Activated naive CD4-positive, alpha-beta T cell treated with anti-CD3 and anti-CD28 coated beads, Interleukin-2, amount 50 U/mL, for 24 hours (primary cell): Measurements from ENCODE around the gene KCNG3.

ENCODE experiments used
- H3K27ac Mint-ChIP-seq: one replicate; pipeline ENCODE4 v1.8.0; 2021; ENCODE audit warnings: mild to moderate bottlenecking, mixed read lengths
- H3K27me3 Mint-ChIP-seq: one replicate; pipeline ENCODE4 v1.8.0; 2021; ENCODE audit warnings: mixed read lengths
- H3K36me3 Mint-ChIP-seq: one replicate; pipeline ENCODE4 v1.8.0; 2021; ENCODE audit warnings: mixed read lengths
- H3K4me1 Mint-ChIP-seq: one replicate; pipeline ENCODE4 v1.8.0; 2021; ENCODE audit warnings: mixed read lengths
- H3K4me3 Mint-ChIP-seq: one replicate; pipeline ENCODE4 v1.8.0; 2021; ENCODE audit warnings: mild to moderate bottlenecking, mixed read lengths
- H3K9me3 Mint-ChIP-seq: one replicate; pipeline ENCODE4 v1.8.0; 2021; ENCODE audit warnings: mixed read lengths

Gene KCNG3

GRCh38 chr2:42493468-42494354 lies at the start of gene KCNG3:
Gene KCNG3 (minus strand): TSS chr2:42493982. CDS start chr2:42493501, 481 bp downstream.
- peak within 1 kb of the TSS; percentile 76 for H3K27ac Mint-ChIP-seq
- peaks cover 2% of the 10 kb centered on the region for H3K36me3 Mint-ChIP-seq
- H3K27me3 Mint-ChIP-seq = peaks cover 1% of the 10 kb centered on the region
- H3K4me3 Mint-ChIP-seq = peak within 1 kb of the TSS; percentile 94
- no peaks in the 10 kb centered on the region for H3K9me3 Mint-ChIP-seq
- peaks cover 11% of the 10 kb centered on the region for H3K4me1 Mint-ChIP-seq

GRCh38 chr2:42542871-42543270 lies 49.1 kb upstream of the KCNG3 start:
- Mint-ChIP-seq H3K27ac (no peak overlapping the region), H3K4me3 (no peak overlapping the region), H3K4me1 (no peaks in the 10 kb centered on the region), H3K27me3 (no peaks in the 10 kb centered on the region), H3K9me3 (no peaks in the 10 kb centered on the region), H3K36me3 (no peaks in the 10 kb centered on the region)

- Mint-ChIP-seq H3K4me3 (no peak overlapping the region), H3K27ac (no peak overlapping the region), H3K9me3 (no peaks in the 10 kb centered on the region), H3K4me1 (no peaks in the 10 kb centered on the region), H3K27me3 (no peaks in the 10 kb centered on the region), H3K36me3 (no peaks in the 10 kb centered on the region)
These were observed 43.7 kb upstream of the KCNG3 start for GRCh38 chr2:42537493-42537892.

GRCh38 chr2:42532397-42532796 lies 38.6 kb upstream of the KCNG3 start:
- H3K27me3 Mint-ChIP-seq = no peaks in the 10 kb centered on the region
- no peaks in the 10 kb centered on the region for H3K4me1 Mint-ChIP-seq
- no peak overlapping the region for H3K27ac Mint-ChIP-seq
- H3K4me3 Mint-ChIP-seq = no peak overlapping the region
- H3K9me3 Mint-ChIP-seq = no peaks in the 10 kb centered on the region
- no peaks in the 10 kb centered on the region for H3K36me3 Mint-ChIP-seq

- peaks cover 11% of the 10 kb centered on the region for H3K4me1 Mint-ChIP-seq
- peak overlapping the region; percentile 49 for H3K4me3 Mint-ChIP-seq
- H3K9me3 Mint-ChIP-seq = no peaks in the 10 kb centered on the region
- H3K36me3 Mint-ChIP-seq = no peaks in the 10 kb centered on the region
- no peaks in the 10 kb centered on the region for H3K27me3 Mint-ChIP-seq
- peak overlapping the region; percentile 41 for H3K27ac Mint-ChIP-seq
These were observed 29.6 kb upstream of the KCNG3 start for GRCh38 chr2:42523341-42523740.

GRCh38 chr2:42522035-42522434 lies 28.3 kb upstream of the KCNG3 start:
- Mint-ChIP-seq H3K27ac (no peak overlapping the region), H3K27me3 (no peaks in the 10 kb centered on the region), H3K9me3 (no peaks in the 10 kb centered on the region), H3K4me1 (peaks cover 11% of the 10 kb centered on the region), H3K4me3 (no peak overlapping the region), H3K36me3 (no peaks in the 10 kb centered on the region)

GRCh38 chr2:42519624-42520023 lies 25.8 kb upstream of the KCNG3 start:
- no peak overlapping the region for H3K4me3 Mint-ChIP-seq
- no peaks in the 10 kb centered on the region for H3K36me3 Mint-ChIP-seq
- H3K9me3 Mint-ChIP-seq = no peaks in the 10 kb centered on the region
- H3K4me1 Mint-ChIP-seq = peaks cover 11% of the 10 kb centered on the region
- no peaks in the 10 kb centered on the region for H3K27me3 Mint-ChIP-seq
- no peak overlapping the region for H3K27ac Mint-ChIP-seq

- Mint-ChIP-seq H3K36me3 (no peaks in the 10 kb centered on the region), H3K27me3 (no peaks in the 10 kb centered on the region), H3K4me1 (no peaks in the 10 kb centered on the region), H3K27ac (no peak overlapping the region), H3K9me3 (no peaks in the 10 kb centered on the region), H3K4me3 (no peak overlapping the region)
These were observed 22.7 kb upstream of the KCNG3 start for GRCh38 chr2:42516418-42516901.

GRCh38 chr2:42513252-42513918 lies 19.6 kb upstream of the KCNG3 start:
- H3K36me3 Mint-ChIP-seq = no peaks in the 10 kb centered on the region
- H3K27me3 Mint-ChIP-seq = no peaks in the 10 kb centered on the region
- H3K27ac Mint-ChIP-seq = no peak overlapping the region
- H3K4me3 Mint-ChIP-seq = no peak overlapping the region
- H3K9me3 Mint-ChIP-seq = no peaks in the 10 kb centered on the region
- peaks cover 9% of the 10 kb centered on the region for H3K4me1 Mint-ChIP-seq

GRCh38 chr2:42510608-42511243 lies 16.9 kb upstream of the KCNG3 start:
- no peak overlapping the region for H3K4me3 Mint-ChIP-seq
- H3K27me3 Mint-ChIP-seq = no peaks in the 10 kb centered on the region
- peaks cover 9% of the 10 kb centered on the region for H3K4me1 Mint-ChIP-seq
- H3K27ac Mint-ChIP-seq = no peak overlapping the region
- H3K9me3 Mint-ChIP-seq = no peaks in the 10 kb centered on the region
- no peaks in the 10 kb centered on the region for H3K36me3 Mint-ChIP-seq

GRCh38 chr2:42510191-42510590 lies 16.4 kb upstream of the KCNG3 start:
- Mint-ChIP-seq H3K4me3 (no peak overlapping the region), H3K4me1 (peaks cover 9% of the 10 kb centered on the region), H3K9me3 (no peaks in the 10 kb centered on the region), H3K27ac (no peak overlapping the region), H3K27me3 (no peaks in the 10 kb centered on the region), H3K36me3 (no peaks in the 10 kb centered on the region)

GRCh38 chr2:42504364-42505230 lies 10.8 kb upstream of the KCNG3 start:
- H3K4me3 Mint-ChIP-seq = no peak overlapping the region
- no peaks in the 10 kb centered on the region for H3K9me3 Mint-ChIP-seq
- no peaks in the 10 kb centered on the region for H3K27me3 Mint-ChIP-seq
- H3K4me1 Mint-ChIP-seq = no peaks in the 10 kb centered on the region
- no peak overlapping the region for H3K27ac Mint-ChIP-seq
- no peaks in the 10 kb centered on the region for H3K36me3 Mint-ChIP-seq

GRCh38 chr2:42503291-42503690 lies 9.5 kb upstream of the KCNG3 start:
- Mint-ChIP-seq H3K4me1 (no peaks in the 10 kb centered on the region), H3K36me3 (no peaks in the 10 kb centered on the region), H3K9me3 (no peaks in the 10 kb centered on the region), H3K4me3 (no peak overlapping the region), H3K27ac (no peak overlapping the region), H3K27me3 (no peaks in the 10 kb centered on the region)

GRCh38 chr2:42498497-42498896 lies 4.7 kb upstream of the KCNG3 start:
- H3K9me3 Mint-ChIP-seq = no peaks in the 10 kb centered on the region
- no peaks in the 10 kb centered on the region for H3K36me3 Mint-ChIP-seq
- peaks cover 1% of the 10 kb centered on the region for H3K27me3 Mint-ChIP-seq
- H3K4me3 Mint-ChIP-seq = no peak overlapping the region
- H3K27ac Mint-ChIP-seq = no peak overlapping the region
- H3K4me1 Mint-ChIP-seq = peaks cover 8% of the 10 kb centered on the region

- Mint-ChIP-seq H3K36me3 (peaks cover 2% of the 10 kb centered on the region), H3K4me3 (no peak overlapping the region), H3K27ac (no peak overlapping the region), H3K4me1 (peaks cover 11% of the 10 kb centered on the region), H3K9me3 (no peaks in the 10 kb centered on the region), H3K27me3 (peaks cover 1% of the 10 kb centered on the region)
These were observed 1.8 kb upstream of the KCNG3 start for GRCh38 chr2:42495611-42496010.
